SK-N-SH treated with all-trans-retinoic acid at 6 μM for 48 hours (cell line): Measurements from ENCODE around the gene FCER2.

Experiments used
- ATAC-seq: fragments of 200-7000 bp; cut with Tn5 transposase; 3 replicates; pipeline ENCODE4 v1.9.1; 2020; ENCODE audit warnings: mild to moderate bottlenecking, moderate library complexity
- ARNTL ChIP-seq: fragments of 450-650 bp; formaldehyde crosslinking; IDR thresholded peaks from 2 replicates; pipeline ENCODE4 v1.5.0; 2020; ENCODE audit warnings: low read depth, mild to moderate bottlenecking, moderate library complexity, borderline replicate concordance
- BACH2 ChIP-seq: fragments of 250-450 bp; sonication (Bioruptor Pico); IDR thresholded peaks from 2 replicates; pipeline ENCODE4 v1.9.0; 2021; ENCODE audit warnings: mild to moderate bottlenecking, borderline replicate concordance
- CREB5 ChIP-seq: fragments of 250-450 bp; sonication (Bioruptor Pico); IDR thresholded peaks from 2 replicates; pipeline ENCODE4 v1.5.1; 2020; ENCODE audit warnings: low read depth, mild to moderate bottlenecking, moderate library complexity
- CSDC2 ChIP-seq: fragments of 250-450 bp; sonication (Bioruptor Pico); IDR thresholded peaks from 2 replicates; pipeline ENCODE4 v1.5.0; 2020; ENCODE audit warnings: mild to moderate bottlenecking, moderate library complexity
- GLIS3 ChIP-seq: fragments of 250-450 bp; sonication (Bioruptor Pico); IDR thresholded peaks from 2 replicates; pipeline ENCODE4 v1.5.0; 2020; ENCODE audit warnings: mild to moderate bottlenecking, moderate library complexity
- ISL1 ChIP-seq: fragments of 250-450 bp; sonication (Bioruptor Pico); IDR thresholded peaks from 2 replicates; pipeline ENCODE4 v2.1.2; 2022; ENCODE audit warnings: mild to moderate bottlenecking, moderate library complexity
- OSR1 ChIP-seq: fragments of 250-450 bp; sonication (Bioruptor Pico); IDR thresholded peaks from 2 replicates; pipeline ENCODE4 v1.8.0; 2022; ENCODE audit warnings: moderate library complexity, mild to moderate bottlenecking, inconsistent platforms
- POU6F1 ChIP-seq: fragments of 250-450 bp; sonication (Bioruptor Pico); IDR thresholded peaks from 2 replicates; pipeline ENCODE4 v1.8.0; 2021; ENCODE audit warnings: low read depth, mild to moderate bottlenecking, moderate library complexity, borderline replicate concordance
- PPARA ChIP-seq: fragments of 250-450 bp; sonication (Bioruptor Pico); IDR thresholded peaks from 2 replicates; pipeline ENCODE4 v1.5.0; 2020; ENCODE audit warnings: mild to moderate bottlenecking, borderline replicate concordance
- RARB ChIP-seq: fragments of 250-450 bp; sonication (Bioruptor Pico); IDR thresholded peaks from 2 replicates; pipeline ENCODE4 v1.8.0; 2021; ENCODE audit warnings: mild to moderate bottlenecking, moderate library complexity
- SNAI2 ChIP-seq: fragments of 250-450 bp; sonication (Bioruptor Pico); IDR thresholded peaks from 2 replicates; pipeline ENCODE4 v1.5.0; 2020; ENCODE audit warnings: mild to moderate bottlenecking, moderate library complexity
- TOX ChIP-seq: fragments of 250-450 bp; sonication (Bioruptor Pico); IDR thresholded peaks from 2 replicates; pipeline ENCODE4 v1.8.0; 2021; ENCODE audit warnings: mild to moderate bottlenecking, moderate library complexity, borderline replicate concordance
- TSHZ2 ChIP-seq: fragments of 250-450 bp; sonication (Bioruptor Pico); IDR thresholded peaks from 2 replicates; pipeline ENCODE4 v1.5.0; 2020; ENCODE audit warnings: mild to moderate bottlenecking, moderate library complexity
- ZC3H10 ChIP-seq: fragments of 250-450 bp; sonication (Bioruptor Pico); IDR thresholded peaks from 2 replicates; pipeline ENCODE4 v1.5.1; 2021; ENCODE audit warnings: mild to moderate bottlenecking, moderate library complexity
- ZFP3 ChIP-seq: fragments of 250-450 bp; sonication (Bioruptor Pico); IDR thresholded peaks from 2 replicates; pipeline ENCODE4 v1.5.0; 2020; ENCODE audit warnings: mild to moderate bottlenecking, moderate library complexity
- ZFP30 ChIP-seq: fragments of 450-650 bp; formaldehyde crosslinking; IDR thresholded peaks from 2 replicates; pipeline ENCODE4 v1.5.0; 2022; ENCODE audit warnings: mild to moderate bottlenecking, moderate library complexity
- ZNF565 ChIP-seq: fragments of 450-650 bp; formaldehyde crosslinking; conservative IDR thresholded peaks from 2 replicates; pipeline ENCODE4 v1.5.0; 2020; ENCODE audit warnings: low read depth, mild to moderate bottlenecking, moderate library complexity
- ZNF70 ChIP-seq: fragments of 450-650 bp; formaldehyde crosslinking; IDR thresholded peaks from 2 replicates; pipeline ENCODE4 v1.5.0; 2020; ENCODE audit warnings: mild to moderate bottlenecking, moderate library complexity
- ZNF8 ChIP-seq: fragments of 450-650 bp; formaldehyde crosslinking; IDR thresholded peaks from 2 replicates; pipeline ENCODE4 v1.5.0; 2020; ENCODE audit warnings: mild to moderate bottlenecking, moderate library complexity

The FCER2 gene

GRCh38 chr19:7720351-7720750 lies 18.4 kb upstream of the FCER2 start:
- no peak for ATAC-seq
- no peak for TF ChIP-seq TSHZ2 (CRISPR knock-in tag)
- no peak for TF ChIP-seq ARNTL (CRISPR knock-in tag)
- TF ChIP-seq POU6F1: no peak
- TF ChIP-seq SNAI2 (CRISPR knock-in tag): no peak
- no peak for TF ChIP-seq TOX (CRISPR knock-in tag)
- TF ChIP-seq GLIS3 (CRISPR knock-in tag): no peak
- no peak for TF ChIP-seq PPARA (CRISPR knock-in tag)
- TF ChIP-seq RARB (CRISPR knock-in tag): no peak
- TF ChIP-seq ZFP3 (CRISPR knock-in tag): no peak
- TF ChIP-seq OSR1 (CRISPR knock-in tag): no peak
- TF ChIP-seq CSDC2 (CRISPR knock-in tag): no peak
- TF ChIP-seq ZNF70 (CRISPR knock-in tag): no peak
- TF ChIP-seq ZNF8: no peak

- no peak for ATAC-seq
- no peak for TF ChIP-seq ZNF70 (CRISPR knock-in tag)
Observed at GRCh38 chr19:7718668-7719067, 16.7 kb upstream of the FCER2 start.

GRCh38 chr19:7716762-7717161 lies 14.8 kb upstream of the FCER2 start:
- no peak for ATAC-seq
- TF ChIP-seq ZFP3 (CRISPR knock-in tag) (no peak), ZFP30 (CRISPR knock-in tag) (no peak), CSDC2 (CRISPR knock-in tag) (no peak), ARNTL (CRISPR knock-in tag) (no peak), POU6F1 (no peak), RARB (CRISPR knock-in tag) (no peak), BACH2 (CRISPR knock-in tag) (no peak)
- TF ChIP-seq, all 23 proteins: peak for 0

- no peak for ATAC-seq
- no peak for TF ChIP-seq ZNF70 (CRISPR knock-in tag)
- TF ChIP-seq TOX (CRISPR knock-in tag): no peak
- no peak for TF ChIP-seq ZNF8
- TF ChIP-seq RARB (CRISPR knock-in tag): no peak
- TF ChIP-seq ZNF565 (CRISPR knock-in tag): no peak
- no peak for TF ChIP-seq ISL1 (CRISPR knock-in tag)
- TF ChIP-seq OSR1 (CRISPR knock-in tag): no peak
- no peak for TF ChIP-seq ZC3H10 (CRISPR knock-in tag)
- no peak for TF ChIP-seq POU6F1
- no peak for TF ChIP-seq GLIS3 (CRISPR knock-in tag)
- no peak for TF ChIP-seq BACH2 (CRISPR knock-in tag)
- TF ChIP-seq ZFP30 (CRISPR knock-in tag): no peak
- no peak for TF ChIP-seq PPARA (CRISPR knock-in tag)
- no peak for TF ChIP-seq ZFP3 (CRISPR knock-in tag)
Observed at GRCh38 chr19:7715671-7716070, 13.7 kb upstream of the FCER2 start.

GRCh38 chr19:7710616-7711015 lies 8.7 kb upstream of the FCER2 start:
- ATAC-seq: no peak
- TF ChIP-seq POU6F1 (no peak), CSDC2 (CRISPR knock-in tag) (no peak), ZNF70 (CRISPR knock-in tag) (no peak), TSHZ2 (CRISPR knock-in tag) (no peak), ZNF565 (CRISPR knock-in tag) (no peak), ISL1 (CRISPR knock-in tag) (no peak), ARNTL (CRISPR knock-in tag) (no peak), CREB5 (CRISPR knock-in tag) (no peak)
